PC-3 (cell line): ENCODE measurements around the gene RAD1.

Experiments
- EZH2 ChIP-seq: fragments of 300-600 bp; sonication (generic); IDR thresholded peaks from one replicate; pipeline ENCODE4 v1.6.1; 2017; ENCODE audit warnings: antibody characterized with exemption, mild to moderate bottlenecking, low read length; ENCODE audit not compliant: unreplicated experiment
- TF ChIP-seq, protein P1 (sequence below): fragments of 300-600 bp; sonication (generic); conservative IDR thresholded peaks from 2 replicates; pipeline ENCODE4 v1.5.1; 2017; ENCODE audit warnings: antibody characterized with exemption, low read depth, mild to moderate bottlenecking, low read length

- TF ChIP-seq, protein P1, sequence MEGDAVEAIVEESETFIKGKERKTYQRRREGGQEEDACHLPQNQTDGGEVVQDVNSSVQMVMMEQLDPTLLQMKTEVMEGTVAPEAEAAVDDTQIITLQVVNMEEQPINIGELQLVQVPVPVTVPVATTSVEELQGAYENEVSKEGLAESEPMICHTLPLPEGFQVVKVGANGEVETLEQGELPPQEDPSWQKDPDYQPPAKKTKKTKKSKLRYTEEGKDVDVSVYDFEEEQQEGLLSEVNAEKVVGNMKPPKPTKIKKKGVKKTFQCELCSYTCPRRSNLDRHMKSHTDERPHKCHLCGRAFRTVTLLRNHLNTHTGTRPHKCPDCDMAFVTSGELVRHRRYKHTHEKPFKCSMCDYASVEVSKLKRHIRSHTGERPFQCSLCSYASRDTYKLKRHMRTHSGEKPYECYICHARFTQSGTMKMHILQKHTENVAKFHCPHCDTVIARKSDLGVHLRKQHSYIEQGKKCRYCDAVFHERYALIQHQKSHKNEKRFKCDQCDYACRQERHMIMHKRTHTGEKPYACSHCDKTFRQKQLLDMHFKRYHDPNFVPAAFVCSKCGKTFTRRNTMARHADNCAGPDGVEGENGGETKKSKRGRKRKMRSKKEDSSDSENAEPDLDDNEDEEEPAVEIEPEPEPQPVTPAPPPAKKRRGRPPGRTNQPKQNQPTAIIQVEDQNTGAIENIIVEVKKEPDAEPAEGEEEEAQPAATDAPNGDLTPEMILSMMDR: no peak
- TF ChIP-seq EZH2: no peak
These were observed 19.5 kb downstream of the RAD1 start for GRCh38 chr5:34895641-34896419.
